ENCODE results near the gene ACSL5. TPM values are rescaled to one million over a fixed set of nuclear protein-coding genes. Genes with fewer than 3 reads are reported as not detected.

ACSL5 gene
- total RNA-seq, 1 donor from 2014 or later = 46.7 TPM

- Mint-ChIP-seq H3K4me1 (ENCODE audit: low read depth) (peaks cover 10% of the 10 kb centered on the region), H3K27me3 (ENCODE audit: insufficient read depth) (no peaks in the 10 kb centered on the region), H3K36me3 (ENCODE audit: low read depth) (peaks cover 62% of the 10 kb centered on the region), H3K4me3 (no peak overlapping the region), H3K27ac (no peak overlapping the region), H3K9me3 (peaks cover 11% of the 10 kb centered on the region)
- intact Hi-C loops (cut with micrococcal nuclease) = no loop called here
- DNase-seq (ENCODE audit: low spot score) = no peak
Observed at GRCh38 chr10:112409299-112409698, 35.4 kb downstream of the ACSL5 start.

- peaks cover 10% of the 10 kb centered on the region for H3K4me1 Mint-ChIP-seq (ENCODE audit: low read depth)
- intact Hi-C loops (cut with micrococcal nuclease) = no loop called here
- H3K27me3 Mint-ChIP-seq (ENCODE audit: insufficient read depth) = no peaks in the 10 kb centered on the region
- no peak overlapping the region for H3K4me3 Mint-ChIP-seq
- peaks cover 11% of the 10 kb centered on the region for H3K9me3 Mint-ChIP-seq
- H3K27ac Mint-ChIP-seq = no peak overlapping the region
- DNase-seq (ENCODE audit: low spot score) = no peak
- H3K36me3 Mint-ChIP-seq (ENCODE audit: low read depth) = peaks cover 62% of the 10 kb centered on the region
Observed at GRCh38 chr10:112409755-112410154, 35.8 kb downstream of the ACSL5 start.

- Mint-ChIP-seq H3K36me3 (ENCODE audit: low read depth) (peaks cover 58% of the 10 kb centered on the region), H3K9me3 (no peaks in the 10 kb centered on the region), H3K27me3 (ENCODE audit: insufficient read depth) (no peaks in the 10 kb centered on the region), H3K4me1 (ENCODE audit: low read depth) (peaks cover 2% of the 10 kb centered on the region), H3K27ac (no peak overlapping the region), H3K4me3 (no peak overlapping the region)
- DNase-seq (ENCODE audit: low spot score) = no peak
- intact Hi-C loops (cut with micrococcal nuclease) = no loop called here
Observed at GRCh38 chr10:112412696-112413095, 38.8 kb downstream of the ACSL5 start.

- Mint-ChIP-seq H3K4me1 (ENCODE audit: low read depth) (no peaks in the 10 kb centered on the region), H3K27me3 (ENCODE audit: insufficient read depth) (no peaks in the 10 kb centered on the region), H3K36me3 (ENCODE audit: low read depth) (peaks cover 43% of the 10 kb centered on the region), H3K27ac (no peak overlapping the region), H3K4me3 (no peak overlapping the region), H3K9me3 (no peaks in the 10 kb centered on the region)
- intact Hi-C loops (cut with micrococcal nuclease) = no loop called here
- no peak for DNase-seq (ENCODE audit: low spot score)
Observed at GRCh38 chr10:112421731-112422130, 47.8 kb downstream of the ACSL5 start.

GRCh38 chr10:112424651-112425050, 50.7 kb downstream of the ACSL5 start:
- intact Hi-C loops (cut with micrococcal nuclease) = no loop called here
- Mint-ChIP-seq H3K4me3 (no peak overlapping the region), H3K9me3 (no peaks in the 10 kb centered on the region), H3K4me1 (ENCODE audit: low read depth) (no peaks in the 10 kb centered on the region), H3K36me3 (ENCODE audit: low read depth) (peaks cover 53% of the 10 kb centered on the region), H3K27ac (no peak overlapping the region), H3K27me3 (ENCODE audit: insufficient read depth) (no peaks in the 10 kb centered on the region)
- DNase-seq (ENCODE audit: low spot score) = no peak

- no peak for DNase-seq (ENCODE audit: low spot score)
- H3K27ac Mint-ChIP-seq = no peak overlapping the region
- no peaks in the 10 kb centered on the region for H3K4me1 Mint-ChIP-seq (ENCODE audit: low read depth)
- H3K4me3 Mint-ChIP-seq = no peak overlapping the region
- intact Hi-C loops (cut with micrococcal nuclease) = no loop called here
- no peaks in the 10 kb centered on the region for H3K27me3 Mint-ChIP-seq (ENCODE audit: insufficient read depth)
- H3K36me3 Mint-ChIP-seq (ENCODE audit: low read depth) = peaks cover 54% of the 10 kb centered on the region
- H3K9me3 Mint-ChIP-seq = no peaks in the 10 kb centered on the region
Observed at GRCh38 chr10:112426111-112426510, 52.2 kb downstream of the ACSL5 start.

- no peaks in the 10 kb centered on the region for H3K27me3 Mint-ChIP-seq (ENCODE audit: insufficient read depth)
- no peak overlapping the region for H3K27ac Mint-ChIP-seq
- intact Hi-C loops (cut with micrococcal nuclease) = no loop called here
- no peak for DNase-seq (ENCODE audit: low spot score)
- no peaks in the 10 kb centered on the region for H3K9me3 Mint-ChIP-seq
- H3K4me1 Mint-ChIP-seq (ENCODE audit: low read depth) = no peaks in the 10 kb centered on the region
- peaks cover 45% of the 10 kb centered on the region for H3K36me3 Mint-ChIP-seq (ENCODE audit: low read depth)
- H3K4me3 Mint-ChIP-seq = no peak overlapping the region
Observed at GRCh38 chr10:112429147-112429546, 55.2 kb downstream of the ACSL5 start.

GRCh38 chr10:112429654-112430230, 55.8 kb downstream of the ACSL5 start:
- DNase-seq (ENCODE audit: low spot score) = no peak
- intact Hi-C loops (cut with micrococcal nuclease) = no loop called here
- Mint-ChIP-seq H3K4me3 (no peak overlapping the region), H3K4me1 (ENCODE audit: low read depth) (peaks cover 3% of the 10 kb centered on the region), H3K36me3 (ENCODE audit: low read depth) (peaks cover 51% of the 10 kb centered on the region), H3K9me3 (no peaks in the 10 kb centered on the region), H3K27me3 (ENCODE audit: insufficient read depth) (no peaks in the 10 kb centered on the region), H3K27ac (no peak overlapping the region)

GRCh38 chr10:112433136-112433535, 59.2 kb downstream of the ACSL5 start:
- no peaks in the 10 kb centered on the region for H3K9me3 Mint-ChIP-seq
- H3K4me1 Mint-ChIP-seq (ENCODE audit: low read depth) = peaks cover 5% of the 10 kb centered on the region
- H3K27me3 Mint-ChIP-seq (ENCODE audit: insufficient read depth) = no peaks in the 10 kb centered on the region
- H3K36me3 Mint-ChIP-seq (ENCODE audit: low read depth) = peaks cover 36% of the 10 kb centered on the region
- no peak overlapping the region for H3K27ac Mint-ChIP-seq
- DNase-seq (ENCODE audit: low spot score) = no peak
- intact Hi-C loops (cut with micrococcal nuclease) = no loop called here
- H3K4me3 Mint-ChIP-seq = no peak overlapping the region

GRCh38 chr10:112434988-112435619, 61.2 kb downstream of the ACSL5 start:
- H3K27me3 Mint-ChIP-seq (ENCODE audit: insufficient read depth) = no peaks in the 10 kb centered on the region
- no peaks in the 10 kb centered on the region for H3K9me3 Mint-ChIP-seq
- no peak overlapping the region for H3K27ac Mint-ChIP-seq
- H3K4me1 Mint-ChIP-seq (ENCODE audit: low read depth) = peaks cover 5% of the 10 kb centered on the region
- no peak for DNase-seq (ENCODE audit: low spot score)
- peaks cover 32% of the 10 kb centered on the region for H3K36me3 Mint-ChIP-seq (ENCODE audit: low read depth)
- H3K4me3 Mint-ChIP-seq = no peak overlapping the region
- intact Hi-C loops (cut with micrococcal nuclease) = loop anchor here (2.0 to 5.0 kb wide), 4 partner anchors 37 to 298 kb away; partner anchors contain the start of gene ACSL5

- H3K4me1 Mint-ChIP-seq (ENCODE audit: low read depth) = peaks cover 24% of the 10 kb centered on the region
- H3K27me3 Mint-ChIP-seq (ENCODE audit: insufficient read depth) = no peaks in the 10 kb centered on the region
- H3K36me3 Mint-ChIP-seq (ENCODE audit: low read depth) = peaks cover 40% of the 10 kb centered on the region
Observed at GRCh38 chr10:112438356-112438755, 64.4 kb downstream of the ACSL5 start.

GRCh38 chr10:112441520-112441919, 67.6 kb downstream of the ACSL5 start:
- Mint-ChIP-seq H3K4me1 (ENCODE audit: low read depth) (peaks cover 44% of the 10 kb centered on the region), H3K36me3 (ENCODE audit: low read depth) (peaks cover 36% of the 10 kb centered on the region), H3K9me3 (no peaks in the 10 kb centered on the region), H3K27me3 (ENCODE audit: insufficient read depth) (no peaks in the 10 kb centered on the region), H3K4me3 (no peak overlapping the region), H3K27ac (no peak overlapping the region)
- DNase-seq (ENCODE audit: low spot score) = no peak
- intact Hi-C loops (cut with micrococcal nuclease) = loop anchor here (10.0 kb wide), 1 partner anchor 1517 kb away; no protein-coding TSS in a partner anchor

More at GRCh38 chr10:112438356-112438755, 64.4 kb downstream of the ACSL5 start:
- intact Hi-C loops (cut with micrococcal nuclease) = loop anchor here (5.0 kb wide), 1 partner anchor 34 kb away; no protein-coding TSS in a partner anchor
- Mint-ChIP-seq H3K9me3 (no peaks in the 10 kb centered on the region), H3K4me3 (no peak overlapping the region), H3K27ac (no peak overlapping the region)
- DNase-seq (ENCODE audit: low spot score) = no peak

GRCh38 chr10:112442063-112442462, 68.1 kb downstream of the ACSL5 start:
- Mint-ChIP-seq H3K9me3 (no peaks in the 10 kb centered on the region), H3K4me1 (ENCODE audit: low read depth) (peaks cover 44% of the 10 kb centered on the region), H3K27ac (peak overlapping the region; percentile 26), H3K4me3 (no peak overlapping the region), H3K27me3 (ENCODE audit: insufficient read depth) (no peaks in the 10 kb centered on the region), H3K36me3 (ENCODE audit: low read depth) (peaks cover 36% of the 10 kb centered on the region)
- no peak for DNase-seq (ENCODE audit: low spot score)
- intact Hi-C loops (cut with micrococcal nuclease) = loop anchor here (10.0 kb wide), 1 partner anchor 1517 kb away; no protein-coding TSS in a partner anchor

Data from activated T-helper 1 cell treated with anti-CD3 and anti-CD28 coated beads, Interleukin-12 subunit alpha, Interleukin-12 subunit beta, Interleukin-2, Interleukin-4 antibody, amounts not matched to agents 30 ng/mL and 10 ng/mL and 1 ng/mL, durations not matched to agents 14 hours and 24 hours and 36 hours (primary cell).